Measurements from ENCODE around the gene OR10P1. TPM values are rescaled to one million over a fixed set of nuclear protein-coding genes. Genes with fewer than 3 reads are reported as not detected.

OR10P1 gene
- total RNA-seq, 1 donor from 2014 or later: not detected

GRCh38 chr12:55658635-55659391, 22.1 kb downstream of the OR10P1 start:
- Mint-ChIP-seq H3K27ac (no peak overlapping the region), H3K9me3 (no peaks in the 10 kb centered on the region), H3K4me1 (no peaks in the 10 kb centered on the region), H3K36me3 (ENCODE audit: low read depth) (no peaks in the 10 kb centered on the region), H3K27me3 (peaks cover 25% of the 10 kb centered on the region), H3K4me3 (no peak overlapping the region)
- DNase-seq: no peak
- intact Hi-C loops (cut with micrococcal nuclease): loop anchor here (5.0 kb wide), 1 partner anchor 78 kb away; no protein-coding TSS in a partner anchor

- intact Hi-C loops (cut with micrococcal nuclease): loop anchor here (5.0 kb wide), 1 partner anchor 78 kb away; no protein-coding TSS in a partner anchor
- Mint-ChIP-seq H3K4me3 (no peak overlapping the region), H3K27me3 (peaks cover 25% of the 10 kb centered on the region), H3K36me3 (ENCODE audit: low read depth) (no peaks in the 10 kb centered on the region), H3K4me1 (no peaks in the 10 kb centered on the region), H3K27ac (no peak overlapping the region), H3K9me3 (no peaks in the 10 kb centered on the region)
- no peak for DNase-seq
Observed at GRCh38 chr12:55659486-55660385, 23.0 kb downstream of the OR10P1 start.

- H3K4me3 Mint-ChIP-seq: no peak overlapping the region
- intact Hi-C loops (cut with micrococcal nuclease): no loop called here
Observed at GRCh38 chr12:55663391-55663790, 26.7 kb downstream of the OR10P1 start.

GRCh38 chr12:55664826-55665225, 28.1 kb downstream of the OR10P1 start:
- Mint-ChIP-seq H3K4me3 (no peak overlapping the region), H3K36me3 (ENCODE audit: low read depth) (no peaks in the 10 kb centered on the region), H3K27ac (no peak overlapping the region), H3K4me1 (no peaks in the 10 kb centered on the region), H3K27me3 (peaks cover 9% of the 10 kb centered on the region), H3K9me3 (no peaks in the 10 kb centered on the region)
- no peak for DNase-seq
- intact Hi-C loops (cut with micrococcal nuclease): no loop called here

More at GRCh38 chr12:55663391-55663790, 26.7 kb downstream of the OR10P1 start:
- DNase-seq: no peak
- Mint-ChIP-seq H3K4me1 (no peaks in the 10 kb centered on the region), H3K36me3 (ENCODE audit: low read depth) (no peaks in the 10 kb centered on the region), H3K27ac (no peak overlapping the region), H3K27me3 (peaks cover 15% of the 10 kb centered on the region), H3K9me3 (no peaks in the 10 kb centered on the region)

GRCh38 chr12:55666508-55666907, 29.8 kb downstream of the OR10P1 start:
- H3K27ac Mint-ChIP-seq: no peak overlapping the region
- intact Hi-C loops (cut with micrococcal nuclease): no loop called here
- no peak for DNase-seq
- H3K36me3 Mint-ChIP-seq (ENCODE audit: low read depth): no peaks in the 10 kb centered on the region
- H3K27me3 Mint-ChIP-seq: peaks cover 5% of the 10 kb centered on the region
- no peak overlapping the region for H3K4me3 Mint-ChIP-seq
- no peaks in the 10 kb centered on the region for H3K9me3 Mint-ChIP-seq
- H3K4me1 Mint-ChIP-seq: no peaks in the 10 kb centered on the region

GRCh38 chr12:55670276-55670675, 33.6 kb downstream of the OR10P1 start:
- peaks cover 14% of the 10 kb centered on the region for H3K27me3 Mint-ChIP-seq
- no peak overlapping the region for H3K27ac Mint-ChIP-seq
- H3K9me3 Mint-ChIP-seq: no peaks in the 10 kb centered on the region
- DNase-seq: no peak
- H3K36me3 Mint-ChIP-seq (ENCODE audit: low read depth): no peaks in the 10 kb centered on the region
- intact Hi-C loops (cut with micrococcal nuclease): no loop called here
- no peak overlapping the region for H3K4me3 Mint-ChIP-seq
- no peaks in the 10 kb centered on the region for H3K4me1 Mint-ChIP-seq

- no peaks in the 10 kb centered on the region for H3K4me1 Mint-ChIP-seq
- intact Hi-C loops (cut with micrococcal nuclease): no loop called here
- H3K27ac Mint-ChIP-seq: no peak overlapping the region
- H3K4me3 Mint-ChIP-seq: no peak overlapping the region
- no peaks in the 10 kb centered on the region for H3K36me3 Mint-ChIP-seq (ENCODE audit: low read depth)
- no peaks in the 10 kb centered on the region for H3K9me3 Mint-ChIP-seq
- no peak for DNase-seq
- H3K27me3 Mint-ChIP-seq: peaks cover 19% of the 10 kb centered on the region
Observed at GRCh38 chr12:55671746-55672145, 35.1 kb downstream of the OR10P1 start.

GRCh38 chr12:55673638-55674037, 36.9 kb downstream of the OR10P1 start:
- Mint-ChIP-seq H3K36me3 (ENCODE audit: low read depth) (no peaks in the 10 kb centered on the region), H3K4me1 (no peaks in the 10 kb centered on the region), H3K27me3 (peaks cover 19% of the 10 kb centered on the region), H3K4me3 (no peak overlapping the region), H3K9me3 (no peaks in the 10 kb centered on the region), H3K27ac (no peak overlapping the region)
- intact Hi-C loops (cut with micrococcal nuclease): no loop called here
- DNase-seq: no peak

- Mint-ChIP-seq H3K4me3 (no peak overlapping the region), H3K27me3 (peaks cover 32% of the 10 kb centered on the region), H3K4me1 (peaks cover under 1% of the 10 kb centered on the region), H3K36me3 (ENCODE audit: low read depth) (no peaks in the 10 kb centered on the region), H3K27ac (no peak overlapping the region), H3K9me3 (no peaks in the 10 kb centered on the region)
- no peak for DNase-seq
- intact Hi-C loops (cut with micrococcal nuclease): no loop called here
Observed at GRCh38 chr12:55675666-55676065, 39.0 kb downstream of the OR10P1 start.

GRCh38 chr12:55676707-55677106, 40.0 kb downstream of the OR10P1 start:
- H3K27ac Mint-ChIP-seq: no peak overlapping the region
- no peaks in the 10 kb centered on the region for H3K9me3 Mint-ChIP-seq
- H3K36me3 Mint-ChIP-seq (ENCODE audit: low read depth): no peaks in the 10 kb centered on the region
- no peak for DNase-seq
- peaks cover 10% of the 10 kb centered on the region for H3K4me1 Mint-ChIP-seq
- intact Hi-C loops (cut with micrococcal nuclease): no loop called here
- peaks cover 42% of the 10 kb centered on the region for H3K27me3 Mint-ChIP-seq
- H3K4me3 Mint-ChIP-seq: no peak overlapping the region

GRCh38 chr12:55679691-55680090, 43.0 kb downstream of the OR10P1 start:
- Mint-ChIP-seq H3K36me3 (ENCODE audit: low read depth) (no peaks in the 10 kb centered on the region), H3K9me3 (no peaks in the 10 kb centered on the region), H3K4me1 (peaks cover 11% of the 10 kb centered on the region), H3K27me3 (peaks cover 47% of the 10 kb centered on the region), H3K4me3 (no peak overlapping the region), H3K27ac (no peak overlapping the region)
- DNase-seq: no peak
- intact Hi-C loops (cut with micrococcal nuclease): no loop called here

- no peaks in the 10 kb centered on the region for H3K36me3 Mint-ChIP-seq (ENCODE audit: low read depth)
- H3K27ac Mint-ChIP-seq: peak overlapping the region; percentile 42
- peaks cover 11% of the 10 kb centered on the region for H3K4me1 Mint-ChIP-seq
- DNase-seq: no peak
- H3K4me3 Mint-ChIP-seq: peak overlapping the region; percentile 9
- peaks cover 42% of the 10 kb centered on the region for H3K27me3 Mint-ChIP-seq
- H3K9me3 Mint-ChIP-seq: no peaks in the 10 kb centered on the region
- intact Hi-C loops (cut with micrococcal nuclease): no loop called here
Observed at GRCh38 chr12:55681142-55682077, 44.7 kb downstream of the OR10P1 start.

- no peak overlapping the region for H3K27ac Mint-ChIP-seq
- no peak for DNase-seq
- peaks cover 13% of the 10 kb centered on the region for H3K4me1 Mint-ChIP-seq
- H3K27me3 Mint-ChIP-seq: peaks cover 42% of the 10 kb centered on the region
- intact Hi-C loops (cut with micrococcal nuclease): no loop called here
- no peaks in the 10 kb centered on the region for H3K9me3 Mint-ChIP-seq
- H3K4me3 Mint-ChIP-seq: no peak overlapping the region
- H3K36me3 Mint-ChIP-seq (ENCODE audit: low read depth): no peaks in the 10 kb centered on the region
Observed at GRCh38 chr12:55682087-55682796, 45.5 kb downstream of the OR10P1 start.

Measured in activated CD4-positive, alpha-beta T cell treated with anti-CD3 and anti-CD28 coated beads, Interleukin-2, amount 10 ng/mL, durations not matched to agents 24 days and 14 days (primary cell).